T-cell (primary cell): ENCODE data around the gene ISOC2. TPM values are rescaled to one million over a fixed set of nuclear protein-coding genes. Genes with fewer than 3 reads are reported as not detected.

Experiments
- ATAC-seq, 4 experiments: fragments of 200-7000 bp in 3 of 4; fragments of 150-1000 bp in 1 of 4; cut with Tn5 transposase; replicated peaks in 1 of 4; 1 replicate in 3 of 4; 2 replicates in 1 of 4; pipeline ENCODE4 v1.10.0; 2021; ENCODE audit warnings: moderate library complexity in 3 of 4, mild to moderate bottlenecking in 2 of 4, moderate number of reproducible peaks in 1 of 4
- CTCF ChIA-PET, 2 donors: fragments of 300-600 bp; sonication (Branson Sonifier 250); formaldehyde crosslinking; loops; one replicate each; lab custom pipeline; 2022; ENCODE audit warnings: antibody characterized with exemption in 2 of 2; lab: Charles Lee
- POLR2A ChIA-PET, 2 donors: fragments of 300-600 bp; sonication (Branson Sonifier 250); formaldehyde crosslinking; loops; one replicate each; lab custom pipeline; 2022; ENCODE audit warnings: antibody characterized with exemption in 2 of 2; lab: Charles Lee
- DNase-seq, 35 experiments: peaks; one replicate each; pipeline versions ENCODE4 v3.0.0 to v3.0.0-alpha.2; 2013 to 2023
- H3K27ac ChIP-seq: one replicate; pipeline ENCODE4 v1.5.1; 2013; ENCODE audit warnings: low read length
- H3K27me3 ChIP-seq, 2 experiments: replicated peaks in 1 of 2; 1 replicate in 1 of 2; 2 replicates in 1 of 2; pipeline versions ENCODE4 v1.6.1 to v1.7.0; 2013; ENCODE audit warnings: low read length in 1 of 2, mixed read lengths in 1 of 2; ENCODE audit not compliant: control insufficient read depth in 2 of 2, insufficient read depth in 2 of 2; ENCODE audit errors: extremely low read depth in 1 of 2
- H3K36me3 ChIP-seq, 2 donors: 1 replicate in 1 of 2; 2 replicates in 1 of 2; pipeline versions ENCODE4 v1.6.1 to v1.7.0; 2013; ENCODE audit warnings: low read length in 1 of 2; ENCODE audit not compliant: control insufficient read depth in 2 of 2, insufficient read depth in 1 of 2; ENCODE audit errors: extremely low read depth in 1 of 2
- H3K4me1 ChIP-seq, 2 experiments: 1 replicate in 1 of 2; 2 replicates in 1 of 2; pipeline versions ENCODE4 v1.6.1 to v1.7.0; 2013; ENCODE audit warnings: low read length in 2 of 2, mixed read lengths in 1 of 2; ENCODE audit not compliant: insufficient read depth in 2 of 2, control insufficient read depth in 1 of 2; ENCODE audit errors: extremely low read depth in 1 of 2
- H3K4me3 ChIP-seq, 2 donors: 1 replicate in 1 of 2; 2 replicates in 1 of 2; pipeline versions ENCODE4 v1.5.1 to v1.7.0; 2013; ENCODE audit warnings: mild to moderate bottlenecking in 2 of 2, low read length in 1 of 2, moderate library complexity in 1 of 2; ENCODE audit not compliant: control insufficient read depth in 1 of 2; ENCODE audit errors: extremely low read depth in 1 of 2
- H3K9me3 ChIP-seq: 2 replicates; pipeline ENCODE4 v1.7.0; 2013
- H3K27ac Mint-ChIP-seq, 2 donors: one replicate each; pipeline ENCODE4 v1.8.0; 2020 to 2021; ENCODE audit warnings: mild to moderate bottlenecking in 2 of 2, mixed read lengths in 2 of 2
- H3K27me3 Mint-ChIP-seq, 2 donors: one replicate each; pipeline ENCODE4 v1.8.0; 2021 to 2022; ENCODE audit warnings: mixed read lengths in 2 of 2
- H3K36me3 Mint-ChIP-seq: one replicate; pipeline ENCODE4 v1.8.0; 2021; ENCODE audit warnings: mixed read lengths
- H3K4me1 Mint-ChIP-seq, 3 donors: one replicate each; pipeline ENCODE4 v1.8.0; 2020 to 2022; ENCODE audit warnings: mixed read lengths in 3 of 3, mild to moderate bottlenecking in 1 of 3
- H3K4me3 Mint-ChIP-seq, 3 donors: one replicate each; pipeline ENCODE4 v1.8.0; 2020 to 2022; ENCODE audit warnings: mild to moderate bottlenecking in 3 of 3, mixed read lengths in 3 of 3, moderate library complexity in 3 of 3
- H3K9me3 Mint-ChIP-seq, 3 donors: one replicate each; pipeline ENCODE4 v1.8.0; 2020 to 2022; ENCODE audit warnings: mixed read lengths in 3 of 3
- WGBS: methylation state at CpG from one replicate; pipeline ENCODE4 v1.1.5; 2013; ENCODE audit warnings: missing lambda C conversion rate; ENCODE audit not compliant: insufficient coverage; 5-methylcytosine and 5-hydroxymethylcytosine counted together
- total RNA-seq, 35 experiments: library from RNA in 6 of 35; stranded (reverse) in 6 of 35; fragments of 120-200 nt in 1 of 35; gene quantifications; one replicate each; pipeline versions ENCODE4 v1.2.1 to v1.2.4 and lab custom pipeline; 2013 to 2026

Gene ISOC2
- total RNA-seq, 5 donors from 2014 or later (not counting 1 experiment from before 2014, with no cell fraction given), result 6.8 to 18.9 (median 14.7) TPM

DNA sequence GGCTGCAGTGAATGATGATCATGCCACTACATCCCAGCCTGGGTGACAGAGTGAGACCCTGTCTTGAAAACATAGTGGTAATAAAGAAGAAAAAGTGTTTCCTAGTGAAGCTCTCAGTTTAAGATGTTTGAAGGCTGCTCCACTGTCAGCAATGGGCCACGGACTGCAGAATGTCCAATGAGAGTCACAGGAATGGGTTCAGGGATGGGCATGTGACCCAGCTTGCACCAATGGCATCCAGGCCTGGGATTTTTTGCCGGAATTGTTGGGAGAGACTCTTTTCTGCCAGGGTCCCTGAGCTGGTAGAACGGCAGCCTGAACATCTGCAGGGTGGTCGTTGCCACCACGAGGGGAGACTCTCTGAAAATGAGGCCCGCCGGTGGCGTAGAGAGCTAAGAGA, 24.6 kb downstream of the ISOC2 start:
- Mint-ChIP-seq H3K9me3 (no peaks in the 10 kb centered on the region), H3K36me3 (no peaks in the 10 kb centered on the region), H3K4me3 (no peak overlapping the region), H3K4me1 (peaks cover 14 to 19% (median 17%) of the 10 kb centered on the region in 3 donors), H3K27ac (peak overlapping the region in 1 of 2 donors; percentile 43), H3K27me3 (peaks cover 46 to 59% of the 10 kb centered on the region in 2 donors)
- ChIA-PET POLR2A (no interaction called here), CTCF (no interaction called here)
- Histone ChIP-seq H3K27me3 (peaks cover 20 to 84% of the 10 kb centered on the region in 2 experiments), H3K9me3 (no peaks in the 10 kb centered on the region), H3K36me3 (no peaks in the 10 kb centered on the region), H3K27ac (no peak overlapping the region), H3K4me3 (no peak overlapping the region), H3K4me1 (peaks cover 2 to 19% of the 10 kb centered on the region in 2 experiments)
- WGBS, result 55% methylated on average over 8 of the region's 8 CpGs
- ATAC-seq (no peak), DNase-seq (no peak)

DNA sequence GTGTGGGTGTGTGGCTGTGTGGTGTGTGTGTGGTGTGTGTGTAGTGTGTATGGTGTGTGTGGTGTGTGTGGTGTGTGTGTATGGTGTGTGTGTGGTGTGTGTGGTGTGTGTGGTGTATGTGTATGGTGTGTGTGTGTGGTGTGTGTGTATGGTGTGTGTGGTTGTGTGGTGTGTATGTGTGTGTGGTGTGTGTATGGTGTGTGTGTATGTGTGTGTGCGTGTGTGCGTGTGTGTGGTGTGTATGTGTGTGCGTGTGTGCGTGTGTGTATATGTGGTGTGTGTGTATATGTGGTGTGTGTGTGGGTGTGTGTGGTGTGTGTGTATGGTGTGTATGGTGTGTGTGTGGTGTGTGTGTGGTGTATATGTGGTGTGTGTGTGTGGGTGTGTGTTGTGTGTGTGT, 26.4 kb downstream of the ISOC2 start:
- Histone ChIP-seq H3K27me3 (peaks cover 15 to 82% of the 10 kb centered on the region in 2 experiments), H3K4me3 (no peak overlapping the region), H3K9me3 (no peaks in the 10 kb centered on the region), H3K4me1 (peaks cover 0 to under 1% of the 10 kb centered on the region in 2 experiments), H3K36me3 (no peaks in the 10 kb centered on the region), H3K27ac (no peak overlapping the region)
- Mint-ChIP-seq H3K27me3 (peaks cover 45 to 60% of the 10 kb centered on the region in 2 donors), H3K4me1 (peaks cover 1 to 7% (median 4%) of the 10 kb centered on the region in 3 donors), H3K36me3 (no peaks in the 10 kb centered on the region), H3K27ac (no peak overlapping the region), H3K4me3 (no peak overlapping the region), H3K9me3 (no peaks in the 10 kb centered on the region)
- ATAC-seq, result no peak
- no peak for DNase-seq
- CTCF ChIA-PET, result no interaction called here
- POLR2A ChIA-PET, result no interaction called here
- WGBS, result 98% methylated on average over 4 of the region's 4 CpGs

DNA sequence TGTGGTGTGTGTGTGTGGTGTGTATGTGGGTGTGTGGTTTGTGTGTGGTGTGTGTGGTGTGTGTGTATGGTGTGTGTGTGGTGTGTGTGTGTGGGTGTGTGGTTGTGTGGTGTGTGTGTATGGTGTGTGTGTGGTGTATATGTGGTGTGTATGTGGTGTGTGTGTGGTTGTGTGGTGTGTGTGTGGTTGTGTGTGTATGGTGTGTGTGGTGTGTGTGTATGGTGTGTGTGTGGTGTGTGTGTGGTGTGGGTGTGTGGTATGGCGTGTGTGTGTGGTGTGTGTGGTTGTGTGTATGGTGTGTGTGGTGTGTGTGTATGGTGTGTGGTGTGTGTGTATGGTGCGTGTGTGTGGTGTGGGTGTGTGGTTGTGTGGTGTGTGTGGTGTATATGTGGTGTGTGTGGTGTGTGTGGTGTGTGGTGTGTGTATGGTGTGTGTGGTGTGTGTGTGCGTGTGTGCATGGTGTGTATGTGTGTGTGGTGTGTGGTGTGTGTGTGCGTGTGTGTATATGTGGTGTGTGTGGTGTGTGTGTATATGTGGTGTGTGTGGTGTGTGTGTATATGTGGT, 27.0 kb downstream of the ISOC2 start:
- POLR2A ChIA-PET, result no interaction called here
- Mint-ChIP-seq H3K9me3 (no peaks in the 10 kb centered on the region), H3K27me3 (peaks cover 42 to 59% of the 10 kb centered on the region in 2 donors), H3K4me1 (peaks cover 0 to 6% (median 3%) of the 10 kb centered on the region in 3 donors), H3K4me3 (no peak overlapping the region), H3K36me3 (no peaks in the 10 kb centered on the region), H3K27ac (no peak overlapping the region)
- 77% methylated on average over 4 of the region's 4 CpGs for WGBS
- H3K27me3 ChIP-seq, result peaks cover 15 to 83% of the 10 kb centered on the region in 2 experiments
- no peak overlapping the region for H3K4me3 ChIP-seq
- no peaks in the 10 kb centered on the region for H3K9me3 ChIP-seq
- peaks cover 0 to 2% of the 10 kb centered on the region in 2 experiments for H3K4me1 ChIP-seq
- H3K27ac ChIP-seq, result no peak overlapping the region
- CTCF ChIA-PET, result no interaction called here
- H3K36me3 ChIP-seq, result no peaks in the 10 kb centered on the region
- DNase-seq (no peak), ATAC-seq (no peak)

DNA sequence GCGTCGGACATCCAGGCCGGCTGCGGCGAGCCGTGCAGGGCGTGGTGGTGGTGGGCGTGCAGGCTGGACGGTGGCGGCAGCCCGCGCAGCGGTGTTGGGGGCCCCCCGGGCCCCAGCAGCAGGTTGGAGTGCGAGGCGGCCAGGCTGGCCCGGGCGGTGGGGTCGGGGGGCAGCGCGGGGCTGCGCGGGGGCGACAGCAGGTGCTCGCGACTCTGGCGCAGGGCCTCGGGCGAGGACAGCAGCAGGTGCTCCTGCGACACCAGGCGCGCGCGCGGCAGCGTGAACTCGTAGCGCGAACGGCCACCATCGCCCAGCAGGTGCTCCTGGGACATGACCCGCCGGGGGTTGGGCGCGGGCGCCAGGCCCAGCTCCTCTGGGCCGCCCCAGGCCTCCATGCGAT, 28.1 kb downstream of the ISOC2 start:
- H3K36me3 Mint-ChIP-seq, result no peaks in the 10 kb centered on the region
- Histone ChIP-seq H3K36me3 (no peaks in the 10 kb centered on the region), H3K27ac (no peak overlapping the region), H3K27me3 (peaks cover 9 to 83% of the 10 kb centered on the region in 2 experiments), H3K4me1 (peaks cover 0 to 4% of the 10 kb centered on the region in 2 experiments), H3K4me3 (no peak overlapping the region), H3K9me3 (no peaks in the 10 kb centered on the region)
- H3K4me3 Mint-ChIP-seq, result no peak overlapping the region
- H3K27ac Mint-ChIP-seq, result no peak overlapping the region
- 24% methylated on average over 48 of the region's 48 CpGs for whole genome bisulfite sequencing
- ATAC-seq, result no peak
- POLR2A ChIA-PET, result no interaction called here
- no peaks in the 10 kb centered on the region for H3K9me3 Mint-ChIP-seq
- H3K27me3 Mint-ChIP-seq, result peaks cover 39 to 53% of the 10 kb centered on the region in 2 donors
- CTCF ChIA-PET, result no interaction called here
- peaks cover 0 to 3% (median 0%) of the 10 kb centered on the region in 3 donors for H3K4me1 Mint-ChIP-seq
- DNase-seq, result no peak

DNA sequence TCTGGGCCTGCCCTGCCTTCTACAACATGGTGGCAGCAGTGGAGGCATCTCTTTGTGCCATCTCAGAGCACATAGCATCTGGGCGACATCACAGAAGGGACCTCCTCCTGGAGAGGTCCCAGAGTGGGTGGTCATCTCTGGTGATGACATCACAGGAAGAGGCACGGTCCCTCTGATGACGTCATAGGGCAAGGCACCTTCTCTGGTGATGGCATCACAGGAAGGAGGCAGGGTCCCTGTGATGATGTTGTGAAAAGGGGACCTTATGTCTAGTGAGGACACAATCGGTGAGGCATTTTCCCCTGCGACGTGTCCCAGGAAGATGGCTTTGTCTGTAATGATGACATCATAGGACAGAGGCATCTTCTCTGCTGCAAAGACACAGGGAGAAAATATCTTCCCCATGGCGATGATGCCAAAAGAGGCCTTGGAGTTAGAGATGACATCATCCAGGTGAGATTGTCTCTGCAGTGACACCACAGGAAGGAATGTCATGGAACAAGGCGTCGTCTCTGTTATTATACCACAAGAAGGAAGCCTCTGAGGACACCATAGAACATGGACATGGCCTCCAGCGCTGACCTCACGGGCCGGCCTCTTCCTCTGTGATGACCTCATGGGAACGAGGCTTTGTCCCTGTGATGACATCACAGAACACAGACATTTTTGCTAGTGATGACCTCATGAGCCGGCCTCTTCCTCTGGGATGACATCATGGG, 29.0 kb downstream of the ISOC2 start:
- Histone ChIP-seq H3K4me3 (no peak overlapping the region), H3K9me3 (no peaks in the 10 kb centered on the region), H3K27ac (no peak overlapping the region), H3K4me1 (peaks cover 0 to 4% of the 10 kb centered on the region in 2 experiments), H3K36me3 (no peaks in the 10 kb centered on the region), H3K27me3 (peaks cover 9 to 75% of the 10 kb centered on the region in 2 experiments)
- H3K36me3 Mint-ChIP-seq, result no peaks in the 10 kb centered on the region
- H3K27me3 Mint-ChIP-seq, result peaks cover 38 to 46% of the 10 kb centered on the region in 2 donors
- no peak overlapping the region for H3K4me3 Mint-ChIP-seq
- DNase-seq (no peak), ATAC-seq (no peak)
- CTCF ChIA-PET, result no interaction called here
- H3K9me3 Mint-ChIP-seq, result no peaks in the 10 kb centered on the region
- POLR2A ChIA-PET, result no interaction called here
- peaks cover 0 to 3% (median 0%) of the 10 kb centered on the region in 3 donors for H3K4me1 Mint-ChIP-seq
- no peak overlapping the region for H3K27ac Mint-ChIP-seq
- 88% methylated on average over 10 of the region's 14 CpGs for WGBS

DNA sequence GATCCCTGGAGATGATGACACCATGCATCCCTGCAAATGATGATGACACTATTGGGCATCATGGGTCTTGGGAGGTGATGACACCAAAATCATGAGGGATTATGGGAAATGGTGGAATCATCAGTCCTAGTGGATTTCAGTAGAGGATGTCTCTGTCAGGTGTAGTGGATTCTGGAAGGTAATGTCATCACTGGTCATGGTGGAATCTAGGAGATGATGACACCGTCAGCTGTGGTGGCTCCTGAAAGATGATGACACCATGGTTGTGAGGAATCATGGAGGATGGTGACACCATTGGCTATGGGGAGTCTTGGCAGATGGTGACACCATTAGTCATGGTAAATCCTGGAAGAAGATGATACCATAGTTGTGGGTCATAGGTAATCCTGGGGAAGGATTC, 30.3 kb downstream of the ISOC2 start:
- no peaks in the 10 kb centered on the region for H3K36me3 ChIP-seq
- H3K4me1 Mint-ChIP-seq, result no peaks in the 10 kb centered on the region
- peaks cover 29 to 37% of the 10 kb centered on the region in 2 donors for H3K27me3 Mint-ChIP-seq
- H3K4me3 ChIP-seq, result no peak overlapping the region
- peaks cover 0 to 4% of the 10 kb centered on the region in 2 experiments for H3K4me1 ChIP-seq
- WGBS, result 82% methylated on average over 1 of the region's 1 CpG
- POLR2A ChIA-PET, result no interaction called here
- peaks cover 9 to 63% of the 10 kb centered on the region in 2 experiments for H3K27me3 ChIP-seq
- H3K36me3 Mint-ChIP-seq, result no peaks in the 10 kb centered on the region
- H3K4me3 Mint-ChIP-seq, result no peak overlapping the region
- no peak overlapping the region for H3K27ac ChIP-seq
- CTCF ChIA-PET, result no interaction called here
- ATAC-seq (no peak), DNase-seq (no peak)
- H3K9me3 Mint-ChIP-seq, result no peaks in the 10 kb centered on the region
- H3K27ac Mint-ChIP-seq, result peak overlapping the region in 1 of 2 donors; percentile 14
- H3K9me3 ChIP-seq, result no peaks in the 10 kb centered on the region
